Occipital lobe (tissue), 2 donors: ENCODE data around the gene OLFM1. TPM values are rescaled to one million over a fixed set of nuclear protein-coding genes. Genes with fewer than 3 reads are reported as not detected.
A peak's percentile ranks its signal among the peaks of the same experiment; 100 is the strongest.
"Not testable (repeated sequence)": the region's sequence is repeated elsewhere in the genome, so short reads cannot be mapped to it uniquely, and the experiment has no call there.

ENCODE experiments used
- DNase-seq: peaks from one replicate; lab custom pipeline; 2025; lab: John Stamatoyannopoulos, UW
- total RNA-seq: library from RNA; depleted of rRNA; stranded (reverse); fragments of >200 nt; gene quantifications from one replicate; pipeline ENCODE4 v1.2.3, GENCODE V29; 2014

Gene OLFM1
- total RNA-seq, 1 donor from 2014 or later: 77.8 TPM

- DNase-seq: no peak
These were observed 26.9 kb upstream of the OLFM1 start for GRCh38 chr9:135060461-135061116.

DNA sequence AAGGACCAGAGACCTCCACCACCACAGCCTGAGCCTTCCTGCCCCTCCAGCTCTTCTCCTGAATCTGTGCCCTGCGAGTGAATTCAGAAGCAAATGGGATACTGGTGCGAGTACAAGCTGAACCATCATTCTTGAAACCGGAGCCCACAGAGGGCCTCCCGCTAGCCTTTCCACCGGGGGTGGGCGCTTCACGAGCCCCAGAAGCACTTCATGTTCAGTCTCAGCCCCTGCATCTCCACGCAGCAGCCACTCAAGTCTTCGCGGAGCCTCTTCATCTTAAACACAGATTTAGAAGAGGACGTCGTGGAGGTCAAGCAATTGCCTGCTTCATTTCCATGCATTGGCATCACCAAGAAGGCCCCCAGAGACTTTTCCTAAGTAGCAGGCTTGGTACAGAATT lies 26.0 kb upstream of the OLFM1 start:
- no peak for DNase-seq

- no peak for DNase-seq
These were observed 25.2 kb upstream of the OLFM1 start for GRCh38 chr9:135062254-135062653.

DNA sequence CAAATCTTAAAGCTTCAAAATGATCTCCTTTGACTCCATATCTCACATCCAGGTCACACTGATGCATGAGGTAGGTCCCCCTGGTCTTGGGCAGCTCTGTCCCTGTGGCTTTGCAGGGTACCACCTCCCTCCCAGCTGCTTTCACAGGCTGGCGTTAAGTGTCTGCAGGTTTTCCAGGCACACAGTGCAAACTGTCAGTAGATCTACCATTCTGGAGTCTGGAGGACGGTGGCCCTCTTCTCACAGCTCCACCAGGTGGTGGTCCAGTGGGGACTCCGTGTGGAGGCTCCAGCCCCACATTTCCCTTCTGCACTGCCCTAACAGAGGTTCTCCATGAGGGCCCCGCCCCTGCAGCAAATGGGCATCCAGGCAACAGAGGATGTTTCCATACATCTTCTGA lies 24.0 kb upstream of the OLFM1 start:
- DNase-seq: not testable (repeated sequence)

DNA sequence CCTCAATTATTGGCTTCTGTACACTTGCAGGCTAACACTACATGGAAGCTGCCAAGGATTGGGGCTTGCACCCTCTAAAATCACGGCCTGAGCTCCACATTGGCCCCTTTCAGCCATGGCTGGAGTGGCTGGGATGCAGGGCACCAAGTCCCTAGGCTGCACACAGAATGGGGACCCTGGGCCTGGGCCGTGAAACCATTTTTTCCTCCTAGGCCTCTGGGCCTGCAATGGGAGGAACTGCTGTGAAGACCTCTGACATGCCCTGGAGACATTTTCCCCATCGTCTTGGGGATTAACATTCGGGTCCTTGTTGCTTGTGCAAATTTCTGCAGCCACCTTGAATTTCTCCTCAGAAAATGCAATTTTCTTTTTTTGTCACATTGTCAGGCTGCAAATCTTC lies 23.6 kb upstream of the OLFM1 start:
- DNase-seq: not testable (repeated sequence)

- DNase-seq: no peak
These were observed 22.3 kb upstream of the OLFM1 start for GRCh38 chr9:135065151-135065550.

DNA sequence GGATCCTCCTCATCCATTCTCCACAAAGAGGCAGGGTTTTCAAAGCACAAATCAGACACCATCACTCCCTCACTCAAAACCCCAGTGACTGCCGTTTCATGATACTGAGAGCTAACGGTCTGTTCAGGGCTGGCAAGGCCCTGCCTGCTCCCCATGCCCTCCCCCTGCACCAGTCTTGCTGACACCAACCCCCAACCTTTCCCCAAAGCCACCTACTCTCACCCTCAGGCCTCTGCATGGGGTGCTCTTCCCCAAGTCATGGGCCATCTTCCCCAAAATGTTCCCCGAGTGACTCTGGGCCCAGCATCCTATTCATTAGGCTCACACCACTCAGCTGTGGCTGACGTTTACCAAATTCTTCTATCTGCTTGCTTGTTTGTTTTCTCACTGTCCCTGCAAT lies 21.7 kb upstream of the OLFM1 start:
- no peak for DNase-seq

DNA sequence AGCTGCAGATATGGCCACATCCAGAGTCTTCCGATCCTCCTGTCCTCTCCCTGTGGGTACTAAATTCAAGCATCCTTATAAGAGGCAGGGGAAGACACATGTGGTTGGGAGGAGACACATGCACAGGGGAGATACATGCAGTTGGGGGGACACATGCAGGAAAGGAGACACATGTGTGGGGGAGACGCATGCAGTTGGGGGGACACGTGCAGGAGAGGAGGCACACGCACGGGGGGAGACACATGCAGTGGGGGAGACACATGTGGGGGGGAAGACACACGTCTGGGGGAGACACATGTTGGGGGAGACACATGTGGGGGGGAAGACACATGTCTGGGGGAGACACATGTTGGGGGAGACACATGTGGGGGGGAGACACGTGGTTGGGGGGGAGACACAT lies 21.2 kb upstream of the OLFM1 start:
- no peak for DNase-seq

- no peak for DNase-seq
These were observed 20.3 kb upstream of the OLFM1 start for GRCh38 chr9:135067096-135067710.

DNA sequence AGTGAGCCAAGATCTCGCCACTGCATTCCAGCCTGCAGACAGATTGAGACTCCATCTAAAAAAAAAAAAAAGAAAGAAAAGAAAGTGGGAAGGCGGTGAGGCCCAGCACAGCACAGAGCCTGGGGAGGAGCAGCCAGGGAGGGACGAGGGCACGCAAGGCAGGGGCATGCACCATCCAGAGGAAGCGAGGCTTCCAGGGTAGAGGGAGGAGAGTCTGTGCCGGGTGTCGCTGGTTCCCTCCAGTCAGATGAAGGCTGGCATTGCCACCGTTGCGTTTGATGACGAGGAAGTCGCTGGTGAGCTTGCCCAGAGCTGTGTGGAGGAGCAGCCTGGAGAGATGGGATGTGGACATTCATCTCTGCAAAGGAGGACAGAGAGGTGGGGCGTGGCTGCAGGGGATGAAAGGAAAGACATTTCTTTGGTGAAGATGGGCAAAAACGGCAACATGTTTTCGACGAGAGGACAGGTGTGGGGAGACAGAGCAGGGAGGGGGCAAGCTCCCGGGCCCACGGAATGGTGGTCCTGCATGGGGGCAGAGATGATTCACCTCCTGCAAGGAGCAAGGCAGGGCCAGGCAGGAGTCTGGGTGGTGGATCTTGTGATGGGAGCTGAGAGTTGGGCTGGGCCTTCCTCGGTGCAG lies 18.6 kb upstream of the OLFM1 start:
- no peak for DNase-seq

DNA sequence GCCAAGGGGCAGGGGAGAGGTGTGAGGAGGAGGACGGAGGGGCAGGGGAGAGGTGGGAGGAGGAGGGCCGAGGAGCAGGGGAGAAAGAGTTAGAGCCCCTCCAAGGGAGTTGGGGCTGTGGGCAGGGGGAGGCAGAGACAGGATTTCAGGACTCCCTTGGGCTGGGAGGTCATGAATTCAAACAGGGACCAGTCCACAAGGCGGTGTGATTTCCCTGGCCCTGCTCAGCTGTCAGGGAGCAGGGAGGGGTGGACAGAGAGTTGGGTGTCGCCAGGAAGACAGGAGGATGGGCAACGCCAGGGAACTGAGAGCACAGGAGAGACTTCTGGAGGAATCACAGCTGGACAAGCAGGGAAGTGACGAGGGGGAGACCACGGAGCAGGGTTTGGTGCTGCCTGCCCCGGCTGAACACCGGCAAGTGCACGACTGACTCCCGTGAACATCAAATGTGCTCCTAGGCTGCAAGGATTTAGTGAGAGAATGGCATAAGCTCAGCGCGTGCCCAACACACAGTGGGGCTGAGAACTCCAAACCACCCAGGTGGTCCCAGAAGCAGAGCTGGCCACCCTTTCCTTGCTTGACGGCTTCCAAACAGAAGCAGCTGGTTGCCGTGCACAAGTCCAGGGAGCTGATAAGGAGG lies 17.8 kb upstream of the OLFM1 start:
- DNase-seq: no peak

GRCh38 chr9:135070198-135070951 lies 17.1 kb upstream of the OLFM1 start:
- no peak for DNase-seq

GRCh38 chr9:135070964-135071735 lies 16.3 kb upstream of the OLFM1 start:
- no peak for DNase-seq

DNA sequence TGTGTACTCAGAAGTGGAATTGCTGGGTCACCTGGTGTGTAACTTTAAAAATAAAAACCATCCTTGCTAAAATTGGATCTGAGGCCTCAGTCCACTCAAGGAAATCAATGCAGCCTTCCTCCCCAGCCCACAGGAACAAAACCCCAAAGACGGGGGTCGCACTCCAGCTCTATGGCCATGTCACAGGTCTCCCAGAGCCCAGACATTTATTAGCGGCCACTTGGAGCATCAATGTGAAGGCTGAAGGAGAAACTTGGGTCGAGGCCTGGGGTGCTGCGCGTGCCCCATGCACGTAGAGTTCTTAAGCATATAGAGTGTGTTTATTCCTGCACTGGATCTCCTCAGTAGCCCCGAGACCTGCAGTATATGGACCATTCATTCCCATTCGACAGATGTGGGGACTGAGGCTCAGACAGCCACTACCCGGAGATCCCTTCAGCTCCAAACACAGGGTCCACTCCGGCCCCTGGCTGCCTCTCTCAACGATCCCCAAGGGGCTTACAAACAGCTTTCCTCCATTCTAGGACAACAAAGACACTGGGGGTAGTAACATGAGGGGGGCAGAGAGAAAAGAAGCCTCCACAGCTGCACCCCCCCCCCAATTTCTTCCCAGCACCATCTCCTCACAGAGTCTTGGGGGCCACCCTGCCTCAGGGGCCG lies 14.3 kb upstream of the OLFM1 start:
- DNase-seq: no peak

DNA sequence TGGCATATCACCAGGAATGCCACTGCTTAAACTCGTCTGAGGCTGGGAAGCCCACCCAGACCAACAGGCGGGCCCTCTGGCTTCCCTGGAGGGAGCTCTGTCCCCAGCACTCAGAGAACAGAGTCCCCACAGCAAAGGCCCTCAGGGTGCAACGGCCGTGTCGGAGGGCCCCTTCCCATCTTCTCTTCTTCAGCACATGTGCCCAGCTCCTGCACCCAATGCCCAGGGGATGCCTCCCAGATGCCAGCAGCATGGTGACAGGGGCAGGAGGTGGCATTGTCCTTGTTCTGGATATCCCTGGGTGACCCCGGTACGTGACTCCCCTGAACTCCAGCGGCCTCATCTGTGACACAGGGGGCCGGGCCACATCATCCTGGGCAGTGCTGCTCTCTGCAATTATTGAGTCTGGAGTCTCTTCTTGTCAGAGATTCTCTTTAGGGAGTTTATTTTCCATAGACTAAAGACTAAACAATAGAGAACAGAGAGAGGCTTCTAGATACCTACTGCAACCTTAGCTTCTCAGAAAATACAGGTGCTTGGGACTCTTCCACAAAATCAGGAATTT lies 13.6 kb upstream of the OLFM1 start:
- no peak for DNase-seq

- DNase-seq: no peak
These were observed 12.9 kb upstream of the OLFM1 start for GRCh38 chr9:135074354-135075233.

GRCh38 chr9:135075234-135076142 lies 12.0 kb upstream of the OLFM1 start:
- peak; percentile 75 for DNase-seq
